NCI-H1105 treated with DMSO at 0.1 percent for 48 hours (cell line): Measurements from ENCODE around the gene HUWE1.
A peak's percentile ranks its signal among the peaks of the same experiment; 100 is the strongest.
"Not testable (repeated sequence)": the region's sequence is repeated elsewhere in the genome, so short reads cannot be mapped to it uniquely, and the experiment has no call there.

Experiments used
- DNase-seq: peaks from one replicate; lab custom pipeline; 2025; lab: John Stamatoyannopoulos, UW

HUWE1 gene, protein sequence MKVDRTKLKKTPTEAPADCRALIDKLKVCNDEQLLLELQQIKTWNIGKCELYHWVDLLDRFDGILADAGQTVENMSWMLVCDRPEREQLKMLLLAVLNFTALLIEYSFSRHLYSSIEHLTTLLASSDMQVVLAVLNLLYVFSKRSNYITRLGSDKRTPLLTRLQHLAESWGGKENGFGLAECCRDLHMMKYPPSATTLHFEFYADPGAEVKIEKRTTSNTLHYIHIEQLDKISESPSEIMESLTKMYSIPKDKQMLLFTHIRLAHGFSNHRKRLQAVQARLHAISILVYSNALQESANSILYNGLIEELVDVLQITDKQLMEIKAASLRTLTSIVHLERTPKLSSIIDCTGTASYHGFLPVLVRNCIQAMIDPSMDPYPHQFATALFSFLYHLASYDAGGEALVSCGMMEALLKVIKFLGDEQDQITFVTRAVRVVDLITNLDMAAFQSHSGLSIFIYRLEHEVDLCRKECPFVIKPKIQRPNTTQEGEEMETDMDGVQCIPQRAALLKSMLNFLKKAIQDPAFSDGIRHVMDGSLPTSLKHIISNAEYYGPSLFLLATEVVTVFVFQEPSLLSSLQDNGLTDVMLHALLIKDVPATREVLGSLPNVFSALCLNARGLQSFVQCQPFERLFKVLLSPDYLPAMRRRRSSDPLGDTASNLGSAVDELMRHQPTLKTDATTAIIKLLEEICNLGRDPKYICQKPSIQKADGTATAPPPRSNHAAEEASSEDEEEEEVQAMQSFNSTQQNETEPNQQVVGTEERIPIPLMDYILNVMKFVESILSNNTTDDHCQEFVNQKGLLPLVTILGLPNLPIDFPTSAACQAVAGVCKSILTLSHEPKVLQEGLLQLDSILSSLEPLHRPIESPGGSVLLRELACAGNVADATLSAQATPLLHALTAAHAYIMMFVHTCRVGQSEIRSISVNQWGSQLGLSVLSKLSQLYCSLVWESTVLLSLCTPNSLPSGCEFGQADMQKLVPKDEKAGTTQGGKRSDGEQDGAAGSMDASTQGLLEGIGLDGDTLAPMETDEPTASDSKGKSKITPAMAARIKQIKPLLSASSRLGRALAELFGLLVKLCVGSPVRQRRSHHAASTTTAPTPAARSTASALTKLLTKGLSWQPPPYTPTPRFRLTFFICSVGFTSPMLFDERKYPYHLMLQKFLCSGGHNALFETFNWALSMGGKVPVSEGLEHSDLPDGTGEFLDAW (N-terminal part only)

DNA sequence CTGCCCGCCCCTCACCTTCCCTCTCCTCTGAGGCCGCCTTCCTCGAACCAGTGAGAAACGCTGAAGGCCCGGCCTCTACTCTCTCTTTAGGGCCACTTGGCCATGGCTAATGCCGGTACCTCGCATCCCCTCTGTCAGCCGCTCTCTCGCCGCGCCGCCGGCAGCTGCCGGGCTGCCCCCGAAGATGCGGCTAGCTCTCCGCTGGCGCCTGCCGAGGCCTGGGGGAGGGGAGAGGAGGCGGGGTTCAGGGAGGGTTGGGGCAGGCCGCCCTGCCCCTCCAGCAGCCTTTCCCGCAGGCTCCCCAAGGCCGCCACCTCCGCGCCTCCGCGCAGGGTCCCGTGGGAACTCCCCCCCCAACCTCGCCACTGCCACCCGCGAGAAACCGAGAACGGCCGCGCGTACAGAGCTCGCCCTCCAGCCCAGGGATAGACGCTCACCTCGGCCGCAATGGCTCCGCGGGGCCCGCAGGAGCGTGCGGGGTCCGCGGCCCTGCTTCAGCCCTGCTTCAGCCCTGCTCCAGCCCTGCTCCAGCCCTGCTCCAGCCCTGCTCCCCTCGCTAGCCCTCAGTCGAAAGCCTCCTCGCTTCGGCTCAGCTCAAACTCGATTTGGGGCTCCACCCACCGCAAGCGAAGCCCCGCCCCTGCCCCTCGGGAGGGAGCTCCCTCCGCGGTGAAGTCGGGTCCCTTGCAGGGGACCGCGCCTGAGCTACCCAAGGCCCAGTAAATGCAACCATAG lies at the start of gene HUWE1:
HUWE1 (minus strand) TSS at position 569 of the 735 bp plus-strand sequence. CDS start 32,612 bp downstream, outside the sequence.
- DNase-seq = peak; percentile 62

DNA sequence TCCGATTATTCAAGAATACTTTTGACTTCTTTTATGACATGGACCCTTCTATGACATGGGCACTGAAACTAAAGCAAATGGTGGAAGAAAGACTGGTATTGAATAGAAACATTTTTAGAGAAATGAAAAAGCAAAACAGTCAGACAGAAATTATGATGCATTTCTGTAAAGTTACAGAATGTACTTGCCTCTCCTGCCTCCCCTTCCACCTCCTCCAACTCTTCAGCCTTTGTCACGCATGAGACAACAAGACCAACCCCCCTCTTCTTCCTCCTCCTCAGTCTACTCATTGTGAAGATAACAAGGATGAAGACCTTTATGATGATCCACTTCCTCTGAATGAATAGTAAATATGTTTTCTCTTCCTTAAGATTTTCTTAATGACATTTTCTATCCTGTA lies 46.3 kb upstream of the HUWE1 start:
- DNase-seq = no peak

DNA sequence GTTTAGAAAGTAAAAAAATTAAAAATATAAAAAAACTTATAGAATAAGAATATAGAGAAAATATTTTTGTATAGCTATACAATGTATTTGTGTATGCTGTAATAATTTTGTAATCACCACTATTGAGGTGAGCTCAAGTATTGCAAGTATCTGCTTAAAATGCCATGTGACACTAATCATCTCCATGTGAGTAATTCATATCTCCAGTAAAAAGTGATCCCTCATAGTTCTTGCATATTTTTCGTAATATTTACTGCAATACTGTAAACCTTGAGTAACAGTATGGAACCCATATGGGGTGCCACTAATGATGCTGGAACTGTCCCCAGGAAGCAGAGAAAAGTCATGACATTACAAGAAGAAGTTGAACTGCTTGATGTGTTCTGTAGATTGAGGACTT lies 43.2 kb upstream of the HUWE1 start:
- DNase-seq = no peak

DNA sequence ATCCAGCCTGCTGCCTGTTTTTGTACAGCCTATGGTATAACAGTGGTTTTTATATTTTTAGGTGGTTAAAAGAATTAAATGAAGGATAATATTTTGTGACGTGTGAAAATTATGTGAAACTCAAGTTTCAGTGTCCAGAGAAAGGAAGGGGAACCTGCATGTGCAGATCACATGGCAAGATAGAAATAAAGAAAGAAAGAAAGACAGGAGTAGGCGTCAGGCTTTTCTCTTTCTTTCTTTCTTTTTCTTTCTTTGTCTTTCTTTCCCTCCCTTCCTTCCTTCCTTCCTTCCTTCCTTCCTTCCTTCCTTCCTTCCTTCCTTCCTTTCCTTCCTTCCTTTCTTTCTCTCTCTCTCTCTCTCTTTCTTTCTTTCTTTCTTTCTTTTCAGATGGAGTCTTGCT lies 42.0 kb upstream of the HUWE1 start:
- no peak for DNase-seq

DNA sequence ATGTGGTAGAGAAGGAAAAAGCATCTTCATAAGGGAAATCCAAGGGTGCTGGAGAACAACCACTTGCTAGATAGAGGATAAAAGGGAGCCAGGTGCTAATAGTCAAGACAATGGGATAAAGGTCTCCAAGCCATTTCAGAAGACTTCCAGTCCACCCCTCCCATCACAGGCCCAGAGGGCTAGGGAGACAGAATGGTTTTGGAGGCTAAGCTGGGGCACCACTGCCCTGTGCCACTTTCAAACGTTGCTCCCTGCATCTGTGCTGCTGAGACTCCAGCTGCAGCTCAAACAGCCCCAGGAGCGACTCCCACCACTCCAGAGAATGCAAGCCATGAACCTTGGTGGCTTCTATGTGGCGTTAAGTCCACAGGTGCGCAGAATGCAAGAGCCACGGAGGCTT lies 38.4 kb upstream of the HUWE1 start:
- DNase-seq = no peak

DNA sequence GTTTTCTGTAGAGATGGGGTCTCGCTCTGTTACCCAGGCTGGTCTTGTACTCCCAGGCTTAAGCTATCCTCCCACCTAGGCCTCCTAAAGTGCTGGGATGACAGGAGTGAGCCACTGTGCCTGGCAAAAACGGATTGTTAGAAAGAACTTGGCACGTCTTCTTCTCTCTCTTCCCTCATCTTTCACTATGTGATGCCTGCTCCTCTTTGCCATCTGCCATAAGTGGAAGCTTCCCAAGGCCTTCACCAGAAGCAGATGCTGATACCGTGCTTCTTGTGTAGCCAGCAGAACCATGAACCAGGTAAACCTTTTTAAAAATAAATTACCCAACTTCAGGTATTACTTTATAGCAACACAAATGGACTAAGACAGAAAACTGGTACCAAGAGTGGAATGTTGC lies 36.9 kb upstream of the HUWE1 start:
- DNase-seq = no peak

DNA sequence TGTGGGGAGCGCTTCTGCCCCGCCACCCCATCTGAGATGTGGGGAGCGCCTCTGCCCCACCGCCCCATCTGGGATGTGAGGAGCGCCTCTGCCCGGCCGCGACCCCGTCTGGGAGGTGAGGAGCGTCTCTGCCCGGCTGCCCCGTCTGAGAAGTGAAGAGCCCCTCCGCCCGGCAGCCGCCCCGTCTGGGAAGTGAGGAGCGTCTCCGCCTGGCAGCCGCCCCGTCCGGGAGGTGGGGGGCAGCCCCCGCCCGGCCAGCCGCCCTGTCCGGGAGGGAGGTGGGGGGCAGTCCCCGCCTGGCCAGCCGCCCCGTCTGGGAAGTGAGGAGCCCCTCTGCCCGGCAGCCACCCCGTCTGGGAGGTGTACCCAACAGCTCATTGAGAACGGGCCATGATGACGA lies 35.1 kb upstream of the HUWE1 start:
- DNase-seq = not testable (repeated sequence)

DNA sequence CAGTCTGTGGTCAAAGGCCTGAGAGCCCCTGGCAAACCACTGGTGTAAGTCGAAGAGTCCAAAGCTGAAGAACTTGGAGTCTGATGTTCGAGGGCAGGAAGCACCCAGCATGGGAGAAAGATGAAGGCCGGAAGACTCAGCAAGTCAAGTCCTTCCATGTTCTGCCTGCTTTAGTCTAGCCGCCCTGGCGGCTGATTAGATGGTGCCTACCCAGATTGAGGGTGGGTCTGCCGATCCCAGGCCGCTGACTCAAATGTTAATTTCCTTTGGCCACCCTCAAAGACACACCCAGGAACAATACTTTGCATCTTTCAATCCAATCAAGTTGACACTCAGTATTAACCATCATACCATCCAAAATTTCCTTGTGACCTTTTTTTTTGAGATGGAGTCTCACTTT lies 33.1 kb upstream of the HUWE1 start:
- DNase-seq = not testable (repeated sequence)

DNA sequence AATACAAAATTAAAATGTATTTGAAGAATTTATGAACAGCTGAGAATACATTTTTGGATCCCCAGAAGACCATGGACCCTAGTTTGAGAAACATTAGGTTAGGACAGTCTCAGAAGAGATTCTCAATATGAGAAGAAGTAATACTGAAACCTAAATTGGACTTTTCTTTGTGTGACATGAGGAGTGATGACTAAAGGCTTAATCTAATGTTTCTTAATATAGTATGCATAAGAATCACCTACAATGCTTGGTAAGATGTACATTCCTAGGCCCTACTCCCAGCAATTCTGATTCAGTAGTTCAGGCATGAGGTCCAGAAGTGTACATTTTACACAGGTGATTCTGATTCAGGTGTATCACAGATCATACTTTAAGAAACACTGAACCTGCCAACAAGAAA lies 31.6 kb upstream of the HUWE1 start:
- DNase-seq = no peak

DNA sequence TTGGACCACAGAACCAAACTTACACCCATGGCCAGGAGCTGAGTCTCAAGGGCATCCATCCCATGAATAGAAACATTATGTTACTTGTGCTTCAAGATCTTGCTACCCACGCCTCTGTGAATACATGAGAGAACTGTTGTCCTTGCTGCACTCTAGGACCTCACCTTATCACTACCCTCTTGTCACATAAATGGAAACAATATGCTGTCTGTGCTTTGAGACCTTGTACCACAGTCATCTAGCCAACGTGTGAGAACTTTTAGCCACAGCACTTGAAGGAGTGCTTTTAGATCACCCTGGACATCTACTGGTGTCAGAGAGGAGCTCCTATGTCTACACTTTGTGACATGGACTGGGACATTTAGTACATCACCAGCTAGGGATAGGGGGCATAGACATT lies 30.7 kb upstream of the HUWE1 start:
- DNase-seq = no peak

DNA sequence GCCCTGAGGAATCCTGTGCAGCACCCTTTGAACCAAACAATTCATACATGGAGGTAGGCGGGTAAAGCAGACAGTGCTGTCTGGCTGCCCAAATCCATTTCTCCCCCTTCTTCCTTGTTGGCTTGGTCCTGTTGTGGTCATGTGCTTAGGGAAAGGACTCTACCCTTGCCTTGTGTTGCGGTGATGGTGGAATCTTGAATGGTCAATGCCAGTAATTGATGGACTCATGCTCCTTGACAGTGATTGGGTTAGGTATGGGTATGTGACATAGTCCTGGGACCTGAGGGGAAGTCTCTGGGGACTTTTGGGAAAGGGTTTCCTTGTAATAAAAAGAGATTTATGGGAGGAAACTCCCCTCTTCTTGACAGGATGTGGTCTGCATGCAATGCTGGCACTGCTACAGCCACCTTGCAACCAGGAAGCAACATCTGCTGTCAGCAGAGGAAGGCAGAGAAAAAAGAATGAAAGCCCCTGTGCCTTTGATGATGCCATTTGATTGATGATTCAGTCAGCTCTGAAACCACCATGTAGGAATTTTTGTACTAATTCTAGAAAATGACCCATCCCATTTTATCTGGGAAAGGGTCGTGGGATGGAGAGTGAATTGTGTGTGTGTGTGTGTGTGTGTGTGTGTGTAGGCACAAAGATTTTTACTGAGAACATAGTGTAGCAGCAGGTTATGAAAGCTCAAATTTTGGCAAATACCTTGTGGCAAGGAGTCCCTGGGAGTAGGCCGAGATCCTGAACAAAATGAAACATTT lies 30.0 kb upstream of the HUWE1 start:
- DNase-seq = no peak

DNA sequence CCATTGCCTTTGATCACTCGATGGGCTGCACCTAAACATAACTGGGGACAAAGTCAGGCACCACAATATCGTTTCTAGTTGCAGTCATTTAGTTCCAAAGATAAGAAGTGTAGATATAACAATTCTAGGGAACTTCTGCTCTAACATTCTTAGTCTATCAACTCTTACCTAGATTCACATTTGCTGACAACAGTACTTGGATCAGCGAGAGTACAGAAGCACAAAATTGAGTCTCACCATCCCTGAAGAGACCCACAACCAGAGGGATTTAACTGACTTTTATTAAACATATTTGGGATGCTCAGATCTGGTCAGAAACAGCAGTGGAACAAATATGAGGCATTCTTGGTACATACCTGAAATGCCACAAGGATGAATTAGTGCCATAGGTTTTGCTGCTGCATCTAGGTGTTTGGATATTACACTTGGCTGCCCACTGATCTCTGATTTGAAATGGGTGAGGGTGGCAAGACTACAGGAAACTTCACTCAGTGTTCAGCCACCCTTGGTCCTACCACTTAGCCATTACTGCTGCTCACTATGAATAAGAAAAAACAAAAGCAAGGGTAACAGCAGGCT lies 28.9 kb upstream of the HUWE1 start:
- DNase-seq = no peak

DNA sequence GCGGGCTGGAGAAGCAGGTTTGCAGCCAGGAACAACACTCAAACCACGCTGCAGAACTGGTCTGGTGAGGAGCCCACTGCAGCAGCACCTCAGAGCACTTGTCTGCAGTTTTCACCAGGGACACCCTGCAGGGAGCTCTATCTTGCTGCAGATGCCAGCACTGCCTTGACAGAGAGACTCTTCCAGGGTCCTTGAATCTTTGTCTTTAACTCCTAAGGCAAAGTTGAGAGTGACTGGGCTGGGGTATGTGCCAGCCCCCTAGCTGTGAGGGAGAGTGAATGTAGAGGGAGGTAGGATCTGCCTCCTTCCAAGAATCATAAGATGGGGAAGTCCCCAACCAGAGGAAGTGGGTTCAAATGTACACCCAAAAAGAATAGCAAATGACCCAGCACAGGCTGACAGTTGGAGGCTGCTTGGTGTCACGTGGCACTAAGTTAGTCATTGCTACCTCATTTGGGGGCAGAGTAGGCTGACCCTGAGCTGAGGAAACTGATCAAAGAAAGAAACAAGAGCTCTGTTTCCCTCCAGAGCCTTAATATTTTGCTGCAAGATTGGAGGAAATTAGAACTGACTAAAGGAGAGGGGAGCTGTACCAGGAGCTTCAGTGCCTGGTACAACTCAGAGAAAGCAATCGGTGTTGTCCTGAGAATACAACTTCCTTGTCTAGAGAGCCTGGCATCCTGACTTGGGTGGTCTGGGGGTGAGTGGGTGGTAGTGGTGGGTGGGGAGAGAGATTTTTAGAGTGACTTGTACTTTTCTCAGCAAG lies 28.2 kb upstream of the HUWE1 start:
- no peak for DNase-seq

DNA sequence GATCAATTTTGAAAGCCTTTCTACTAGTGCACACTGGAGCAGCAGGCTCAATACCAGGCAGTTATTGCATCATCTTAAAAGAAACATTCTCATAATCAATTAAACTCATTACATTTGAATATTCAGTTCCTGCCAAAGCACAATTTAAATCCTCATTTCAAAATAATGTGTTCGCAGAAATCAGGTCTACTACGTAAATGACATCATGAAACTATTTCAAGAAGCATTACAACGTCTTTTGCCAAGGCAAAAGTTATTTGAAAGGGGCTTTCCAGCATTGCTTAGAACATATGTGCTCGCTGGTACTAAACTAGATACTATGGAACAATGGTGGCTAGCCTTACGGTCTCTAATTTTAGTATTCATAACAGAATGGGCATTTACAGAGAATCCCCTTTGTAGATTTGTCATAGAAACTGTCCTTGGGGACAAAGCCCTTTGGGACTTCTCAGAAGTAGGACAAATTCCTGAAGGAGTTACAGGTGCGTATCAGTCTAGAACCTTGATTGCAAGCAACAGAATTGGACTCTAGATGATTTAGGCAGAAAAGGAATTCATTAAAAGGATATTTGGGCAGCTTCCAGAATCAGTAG lies 27.6 kb upstream of the HUWE1 start:
- DNase-seq = no peak

DNA sequence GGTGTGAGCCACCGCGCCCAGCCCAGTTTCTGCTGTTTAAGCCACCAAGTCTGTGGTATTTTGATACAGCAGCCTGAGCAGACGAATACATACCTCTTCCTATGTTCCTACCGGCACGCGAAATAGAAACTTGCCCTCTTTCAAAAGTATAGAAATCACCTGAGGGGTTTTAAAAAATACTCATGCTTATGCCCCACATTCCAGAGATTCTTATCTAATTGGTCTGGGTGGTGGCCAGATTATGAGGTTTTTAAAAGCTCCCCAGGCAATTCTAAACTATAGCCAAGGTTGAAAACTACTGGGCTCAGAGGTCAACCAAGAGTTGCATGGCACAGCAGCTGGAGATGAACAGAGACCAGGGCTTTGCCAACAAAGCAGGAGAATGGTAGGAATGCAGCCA lies 24.9 kb upstream of the HUWE1 start:
- no peak for DNase-seq

DNA sequence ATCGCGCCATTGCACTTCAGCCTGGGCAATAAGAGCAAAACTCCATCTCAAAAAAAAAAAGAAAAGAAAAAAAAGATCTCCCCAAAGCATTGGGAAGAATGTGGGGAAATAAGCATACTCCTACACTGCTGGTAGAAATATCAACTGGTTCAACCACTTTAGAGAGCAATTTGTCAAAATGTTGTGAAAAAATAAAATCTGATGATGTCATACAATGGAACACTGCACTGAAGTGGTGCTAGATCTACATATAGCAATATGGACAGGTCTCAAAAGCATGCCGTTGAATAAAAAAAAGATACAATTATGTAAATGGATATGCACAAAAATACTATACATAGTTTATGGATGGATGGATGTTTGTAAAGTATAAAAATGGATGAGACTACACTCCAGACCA lies 18.3 kb upstream of the HUWE1 start:
- no peak for DNase-seq

DNA sequence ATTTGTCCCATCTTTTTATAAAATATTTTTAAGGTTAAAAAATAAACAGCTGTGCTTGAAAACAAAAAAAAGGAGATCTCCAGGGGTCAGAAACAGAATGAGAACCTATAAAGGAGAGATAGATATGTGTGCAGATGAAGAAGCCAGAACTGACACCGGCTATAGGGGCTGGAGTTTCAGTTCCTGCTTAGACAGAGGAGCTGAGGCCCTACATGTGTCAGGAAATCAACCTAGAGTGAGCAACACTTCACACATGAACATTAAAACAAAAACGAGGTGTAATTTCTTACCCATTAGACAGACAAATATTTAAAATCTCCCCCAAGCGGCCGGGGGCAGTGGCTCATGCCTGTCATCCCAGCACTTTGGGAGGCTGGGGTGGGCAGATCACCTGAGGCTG lies 17.8 kb upstream of the HUWE1 start:
- no peak for DNase-seq

DNA sequence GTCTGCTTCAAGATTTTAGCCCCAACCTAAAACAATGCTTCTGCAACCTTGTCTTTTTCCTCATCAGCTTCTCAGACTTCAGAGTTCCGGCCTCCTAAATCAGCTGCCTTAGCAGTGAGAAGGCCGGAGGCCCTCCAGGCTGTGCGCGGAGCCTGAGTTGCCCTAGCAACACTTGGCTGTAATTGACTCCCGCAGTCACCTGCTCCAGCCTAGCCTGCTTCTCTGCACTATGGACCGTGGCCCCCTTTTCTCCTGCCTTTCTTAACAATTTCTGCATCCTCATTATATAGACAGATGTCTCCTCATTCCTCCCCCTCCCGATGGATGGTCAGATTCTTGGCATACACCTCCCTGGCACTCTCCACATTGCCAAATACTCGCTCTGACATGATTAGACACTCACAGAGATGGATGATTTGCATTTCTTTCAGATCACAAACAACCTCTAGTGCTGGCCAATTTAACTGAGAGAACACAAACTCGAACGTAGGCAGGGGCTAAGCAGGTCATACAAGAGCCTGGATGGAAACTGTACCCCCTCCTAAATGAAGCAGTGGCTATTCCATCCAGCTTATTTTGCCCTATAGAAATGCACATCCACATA lies 9.5 kb upstream of the HUWE1 start:
- peak; percentile 76 for DNase-seq

DNA sequence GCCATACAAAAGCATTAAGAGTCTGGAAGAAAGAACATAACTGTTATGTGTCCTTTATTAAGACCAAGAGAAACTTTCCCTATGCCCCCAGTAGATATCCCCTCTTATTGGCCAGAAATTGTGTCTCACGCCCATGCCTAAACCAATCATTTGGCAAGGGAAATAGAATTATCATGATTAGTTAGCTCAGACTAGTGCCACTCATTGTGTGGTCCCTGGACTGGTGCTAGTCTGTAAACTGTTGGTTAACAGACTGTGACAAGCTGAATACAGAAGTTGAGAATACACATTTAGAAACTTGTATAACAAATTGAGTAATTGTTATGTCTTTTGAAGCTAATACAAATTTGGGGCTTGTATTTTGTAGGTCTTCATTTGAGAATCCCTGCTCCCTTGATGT lies 8.1 kb upstream of the HUWE1 start:
- no peak for DNase-seq
